ACC112 (cell line): ENCODE data around the gene ETNK2.

Experiments used
- H2AFZ ChIP-seq: fragments of 200-600 bp; sonication (generic); one replicate; pipeline ENCODE4 v1.6.0; 2017; ENCODE audit warnings: antibody characterized with exemption, low read length; ENCODE audit not compliant: unreplicated experiment
- H3K27ac ChIP-seq: fragments of 200-600 bp; sonication (generic); 2 replicates; pipeline ENCODE4 v1.5.1; 2014; ENCODE audit warnings: low read depth, mild to moderate bottlenecking, antibody characterized with exemption, low read length, moderate library complexity
- H3K27me3 ChIP-seq: fragments of 200-600 bp; sonication (generic); 2 replicates; pipeline ENCODE4 v1.6.1; 2014; ENCODE audit warnings: mild to moderate bottlenecking, antibody characterized with exemption, low read length, moderate library complexity, mixed read lengths; ENCODE audit not compliant: insufficient read depth
- H3K36me3 ChIP-seq: fragments of 200-600 bp; sonication (generic); 2 replicates; pipeline ENCODE4 v1.6.1; 2016; ENCODE audit warnings: mild to moderate bottlenecking, antibody characterized with exemption, low read length, moderate library complexity, mixed read lengths; ENCODE audit not compliant: insufficient read depth
- H3K4me1 ChIP-seq: fragments of 200-600 bp; sonication (generic); one replicate; pipeline ENCODE4 v1.6.1; 2016; ENCODE audit warnings: low read length, mixed read lengths; ENCODE audit not compliant: insufficient read depth, unreplicated experiment, control insufficient read depth
- H3K4me3 ChIP-seq: fragments of 200-600 bp; sonication (generic); 2 replicates; pipeline ENCODE4 v1.5.1; 2014; ENCODE audit warnings: mild to moderate bottlenecking, low read depth, low read length
- H3K79me2 ChIP-seq: fragments of 200-600 bp; sonication (generic); one replicate; pipeline ENCODE4 v1.6.0; 2016; ENCODE audit warnings: low read length; ENCODE audit not compliant: control insufficient read depth, unreplicated experiment, insufficient read depth

The ETNK2 gene

GRCh38 chr1:204087181-204087892 is 64.5 kb downstream of the ETNK2 start:
- Histone ChIP-seq H3K79me2 (peaks cover 56% of the 10 kb centered on the region), H3K27me3 (no peaks in the 10 kb centered on the region), H3K4me1 (peaks cover 31% of the 10 kb centered on the region), H2AFZ (no peak overlapping the region), H3K36me3 (no peaks in the 10 kb centered on the region), H3K4me3 (no peak overlapping the region), H3K27ac (no peak overlapping the region)

GRCh38 chr1:204085876-204086275 is 66.0 kb downstream of the ETNK2 start:
- Histone ChIP-seq H3K27ac (no peak overlapping the region), H3K79me2 (peaks cover 48% of the 10 kb centered on the region), H3K27me3 (no peaks in the 10 kb centered on the region), H3K36me3 (no peaks in the 10 kb centered on the region), H2AFZ (no peak overlapping the region), H3K4me1 (peaks cover 26% of the 10 kb centered on the region), H3K4me3 (no peak overlapping the region)

GRCh38 chr1:204084247-204084772 is 67.5 kb downstream of the ETNK2 start:
- Histone ChIP-seq H2AFZ (no peak overlapping the region), H3K4me3 (no peak overlapping the region), H3K36me3 (no peaks in the 10 kb centered on the region), H3K79me2 (peaks cover 41% of the 10 kb centered on the region), H3K4me1 (peaks cover 34% of the 10 kb centered on the region), H3K27me3 (no peaks in the 10 kb centered on the region), H3K27ac (no peak overlapping the region)

- Histone ChIP-seq H3K36me3 (no peaks in the 10 kb centered on the region), H2AFZ (no peak overlapping the region), H3K27ac (no peak overlapping the region), H3K79me2 (peaks cover 39% of the 10 kb centered on the region), H3K27me3 (no peaks in the 10 kb centered on the region), H3K4me3 (no peak overlapping the region), H3K4me1 (peaks cover 28% of the 10 kb centered on the region)
Observed at GRCh38 chr1:204083491-204083890, 68.4 kb downstream of the ETNK2 start.

GRCh38 chr1:204081791-204082513 is 69.9 kb downstream of the ETNK2 start:
- H3K4me1 ChIP-seq, result peaks cover 22% of the 10 kb centered on the region
- no peak overlapping the region for H3K4me3 ChIP-seq
- peaks cover 39% of the 10 kb centered on the region for H3K79me2 ChIP-seq
- no peaks in the 10 kb centered on the region for H3K36me3 ChIP-seq
- no peak overlapping the region for H2AFZ ChIP-seq
- no peaks in the 10 kb centered on the region for H3K27me3 ChIP-seq
- H3K27ac ChIP-seq, result no peak overlapping the region

- H3K27ac ChIP-seq, result no peak overlapping the region
- peaks cover 45% of the 10 kb centered on the region for H3K79me2 ChIP-seq
- peaks cover 23% of the 10 kb centered on the region for H3K4me1 ChIP-seq
Observed at GRCh38 chr1:204081164-204081790, 70.6 kb downstream of the ETNK2 start.

More at GRCh38 chr1:204081164-204081790, 70.6 kb downstream of the ETNK2 start:
- Histone ChIP-seq H3K4me3 (no peak overlapping the region), H3K27me3 (no peaks in the 10 kb centered on the region), H2AFZ (no peak overlapping the region), H3K36me3 (no peaks in the 10 kb centered on the region)
